ENCODE data around the gene RPS10. TPM values are rescaled to one million over a fixed set of nuclear protein-coding genes. Genes with fewer than 3 reads are reported as not detected.

The RPS10 gene
- 792 TPM for total RNA-seq

DNA sequence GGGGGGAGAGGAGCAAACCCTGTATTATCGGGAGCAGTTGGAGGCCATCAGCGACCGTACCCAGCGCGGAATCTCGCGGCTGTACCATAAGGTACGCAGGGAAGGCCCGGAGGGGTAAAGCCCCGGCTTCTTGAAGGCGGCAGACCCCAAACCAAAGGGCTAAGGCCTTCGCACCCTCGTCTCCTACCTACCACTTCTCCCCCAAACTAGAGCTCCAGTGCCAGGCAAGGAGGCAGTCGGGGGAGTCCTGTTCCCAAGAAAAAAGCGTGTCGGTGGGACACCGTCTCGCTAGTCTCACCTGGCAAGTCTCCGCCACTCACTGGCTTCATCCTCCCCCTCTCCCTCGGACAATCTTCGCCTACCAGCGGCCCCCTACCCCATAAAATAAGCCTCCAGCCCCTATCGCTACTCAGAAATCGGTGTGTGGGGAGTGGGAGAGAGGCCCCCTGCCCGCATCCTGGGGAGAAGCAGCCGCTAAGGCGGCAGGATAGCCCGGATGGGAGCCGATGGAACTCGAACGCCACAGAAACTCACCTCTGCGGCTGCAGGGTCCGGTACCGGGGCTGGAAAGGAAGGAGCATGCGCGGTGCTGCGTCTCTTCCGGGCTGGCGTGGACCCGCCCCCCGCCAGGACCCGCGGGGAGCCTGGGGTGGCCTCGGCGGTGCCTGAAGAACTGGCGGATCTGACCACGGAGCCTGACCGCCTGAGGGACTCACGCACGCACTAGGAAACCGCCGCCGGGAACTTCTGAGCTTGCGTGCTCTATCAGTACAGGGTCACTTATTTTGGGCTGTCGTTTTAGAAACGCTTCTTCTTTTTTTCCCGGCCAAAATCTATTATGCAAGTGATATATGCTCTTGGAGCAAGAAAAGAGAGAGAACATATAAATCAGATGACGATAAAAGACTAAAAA lies at the start of gene RPS10:
RPS10 (minus strand) TSS at position 572 of the 913 bp plus-strand sequence. CDS start 848 bp downstream, outside the sequence.
- FAIRE-seq, result no peak
- peak; percentile 80 to 94 for DNase-seq (ENCODE audit: low spot score in 2 of 2)

DNA sequence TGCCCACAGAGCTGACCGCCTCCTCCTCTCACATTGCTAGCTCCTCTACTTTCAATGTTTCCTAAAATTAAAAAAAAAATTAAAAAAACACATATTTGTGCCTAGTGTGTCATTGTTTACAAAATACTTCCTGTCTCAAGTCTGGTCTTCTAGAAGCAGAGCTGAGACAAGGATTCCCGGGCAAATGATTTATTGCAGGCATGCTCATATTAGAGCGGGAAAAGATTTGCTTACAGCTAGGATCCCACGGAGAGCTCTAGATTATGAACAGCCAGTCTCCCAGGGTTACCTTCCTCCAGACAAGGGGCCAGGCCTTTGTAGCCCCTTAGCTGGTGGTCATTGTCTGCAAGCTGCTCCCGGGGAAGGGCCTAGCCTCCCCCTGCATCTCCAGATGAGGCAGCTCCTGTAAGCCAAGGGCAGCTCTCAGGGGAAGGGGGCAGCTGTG lies 49.4 kb upstream of the RPS10 start:
- FAIRE-seq, result no peak
- no peak for DNase-seq (ENCODE audit: low spot score in 2 of 2)

DNA sequence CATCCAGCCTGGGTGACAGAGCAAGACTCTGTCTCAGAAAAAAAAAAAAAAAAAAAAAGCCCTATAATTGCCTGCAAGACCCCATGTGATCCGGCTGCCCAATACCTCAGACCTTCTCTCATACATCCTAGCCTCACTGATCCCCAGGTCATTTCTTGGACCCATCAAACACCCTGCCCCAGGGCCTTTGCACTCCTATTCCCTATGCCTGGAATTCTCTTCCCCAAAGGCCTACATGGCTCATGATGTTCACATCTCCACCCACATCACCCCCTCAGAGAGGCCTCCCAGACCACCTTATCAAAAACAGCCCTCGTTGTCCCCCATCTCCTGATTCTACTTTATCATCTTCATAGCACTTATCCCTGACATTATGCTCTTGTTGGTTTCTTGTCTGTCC lies 48.9 kb upstream of the RPS10 start:
- DNase-seq (ENCODE audit: low spot score in 2 of 2) (no peak), FAIRE-seq (no peak)

DNA sequence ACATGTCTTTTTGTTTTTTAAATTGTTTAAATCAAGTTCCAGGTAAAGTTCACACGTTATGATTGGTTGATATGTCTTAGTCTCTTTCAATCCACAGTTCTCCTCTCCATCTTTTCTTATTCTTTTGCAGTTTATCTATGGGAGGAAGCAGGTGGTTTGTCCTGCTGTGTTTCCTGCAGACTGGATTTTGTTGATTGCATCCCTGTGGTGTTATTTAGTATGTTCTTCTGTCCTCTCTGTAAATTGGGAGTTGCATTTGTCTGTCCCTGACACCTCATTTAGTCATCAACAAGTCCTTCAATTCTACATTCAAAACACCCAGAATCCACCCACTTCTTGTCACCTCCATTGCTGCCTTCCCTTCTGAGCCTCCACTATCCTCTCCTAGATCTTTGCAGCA lies 48.1 kb upstream of the RPS10 start:
- FAIRE-seq, result no peak
- no peak for DNase-seq (ENCODE audit: low spot score in 2 of 2)

DNA sequence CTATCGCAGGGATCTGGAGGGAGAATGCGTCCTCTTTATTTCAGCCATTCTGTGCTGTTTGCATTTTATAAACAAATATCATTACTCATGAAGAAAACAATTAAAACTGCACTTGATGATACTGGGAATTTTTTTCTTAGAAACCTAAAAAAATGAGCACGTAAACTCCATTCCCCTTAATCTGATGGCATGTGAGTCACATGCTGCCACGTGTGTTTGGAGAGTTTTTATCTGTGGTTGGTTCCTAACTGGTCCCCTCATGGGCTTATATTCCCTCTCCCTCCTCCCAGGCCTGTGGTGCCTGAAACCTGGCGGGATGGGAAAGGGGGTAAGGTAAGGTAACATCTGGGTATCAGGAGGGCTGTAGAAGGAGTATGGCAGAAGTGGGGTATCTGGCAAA lies 46.6 kb upstream of the RPS10 start:
- no peak for DNase-seq (ENCODE audit: low spot score in 2 of 2)
- no peak for FAIRE-seq

DNA sequence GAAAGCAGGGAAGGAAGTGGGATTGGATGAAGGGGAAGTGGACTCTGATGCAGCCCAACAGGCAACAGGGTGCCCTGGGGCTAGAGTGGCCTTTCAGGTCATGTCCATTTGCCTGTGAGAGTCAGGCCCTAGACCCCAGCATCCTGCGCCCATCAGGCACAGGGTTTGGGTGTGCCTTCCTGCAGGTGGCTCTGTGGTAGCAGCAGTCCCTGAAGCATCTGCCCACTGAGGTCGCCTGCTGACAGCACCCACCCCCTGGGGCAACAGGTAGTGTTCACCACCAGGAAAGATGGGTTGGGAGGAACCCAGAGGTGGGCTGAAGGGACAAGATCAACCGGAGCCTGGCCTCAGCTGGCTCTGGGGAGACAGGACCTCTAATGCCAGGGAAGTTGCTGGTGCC lies 43.6 kb upstream of the RPS10 start:
- DNase-seq (ENCODE audit: low spot score in 2 of 2) (no peak), FAIRE-seq (no peak)

DNA sequence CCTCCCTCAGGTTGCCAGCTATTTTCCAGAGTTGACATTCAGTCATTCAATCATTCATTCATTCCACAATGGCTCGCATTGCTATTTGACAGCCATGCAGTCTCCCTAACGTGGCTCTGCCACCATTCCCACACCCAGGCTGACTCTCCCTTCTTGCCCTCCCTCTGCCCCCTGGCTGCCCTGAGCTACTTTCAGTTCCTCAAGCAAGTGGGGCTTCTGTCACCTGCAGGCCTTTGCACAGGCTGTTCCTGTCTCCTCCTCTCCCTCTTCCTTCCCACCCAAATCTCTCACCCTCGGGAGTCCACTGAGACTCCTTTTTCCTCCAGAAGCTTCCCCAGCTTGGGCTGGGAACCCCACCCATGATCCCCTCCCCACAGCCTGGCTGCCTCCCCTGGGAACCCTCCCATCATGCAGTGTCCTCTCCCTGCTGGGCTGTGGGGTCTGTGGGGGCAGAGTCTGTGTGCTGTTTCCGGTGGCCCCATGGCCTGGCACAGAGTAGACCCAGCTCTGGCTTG lies 42.6 kb upstream of the RPS10 start:
- no peak for DNase-seq (ENCODE audit: low spot score in 2 of 2)
- FAIRE-seq, result no peak

DNA sequence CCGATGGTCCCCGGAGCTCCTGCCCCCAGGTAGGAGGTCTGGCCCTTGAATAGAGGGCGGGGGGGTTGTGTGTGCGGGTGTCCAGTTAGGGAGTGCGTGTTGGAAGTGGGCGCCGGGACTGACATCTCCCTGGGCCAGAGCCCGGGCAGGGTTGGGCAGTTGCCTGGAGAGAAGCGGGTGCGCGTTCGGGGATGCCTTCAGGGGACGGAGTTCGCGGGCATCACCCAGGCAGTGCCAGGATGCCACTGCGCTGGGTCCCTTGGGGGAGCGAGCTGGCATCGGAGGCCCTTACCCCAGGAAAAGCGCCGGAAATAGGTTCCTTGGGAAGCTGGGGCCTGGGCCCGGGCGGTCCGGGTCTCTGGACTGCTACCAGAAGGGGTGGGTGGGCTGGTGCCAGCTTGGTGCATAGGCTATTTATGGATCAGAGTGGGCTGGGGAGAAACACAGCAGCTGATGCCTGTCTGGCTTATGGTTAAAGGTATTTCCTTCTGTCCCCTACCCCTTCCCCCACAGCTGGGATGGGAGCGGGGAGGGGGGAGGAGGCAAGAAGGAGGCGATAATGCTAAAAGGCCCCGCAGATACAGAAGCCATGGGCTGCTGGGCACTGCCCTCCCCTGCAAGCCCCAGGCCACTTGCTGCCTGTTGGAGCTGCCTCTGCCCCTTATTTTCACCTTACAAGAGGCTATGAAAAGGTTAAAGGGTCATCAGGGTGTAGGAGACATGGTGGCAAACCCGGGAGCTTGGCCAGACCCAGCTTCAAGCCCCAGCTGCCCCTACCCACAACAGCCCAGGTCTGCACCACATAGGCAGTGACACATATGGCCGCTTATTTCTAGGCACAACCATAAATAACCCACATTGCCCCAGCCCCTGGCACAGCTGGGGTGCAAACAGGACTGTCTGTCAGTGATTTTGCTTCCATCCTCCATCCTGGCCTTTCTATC lies 40.6 kb upstream of the RPS10 start:
- FAIRE-seq, result no peak
- peak in 1 of 2 donors; percentile 35 for DNase-seq (ENCODE audit: low spot score in 2 of 2)

DNA sequence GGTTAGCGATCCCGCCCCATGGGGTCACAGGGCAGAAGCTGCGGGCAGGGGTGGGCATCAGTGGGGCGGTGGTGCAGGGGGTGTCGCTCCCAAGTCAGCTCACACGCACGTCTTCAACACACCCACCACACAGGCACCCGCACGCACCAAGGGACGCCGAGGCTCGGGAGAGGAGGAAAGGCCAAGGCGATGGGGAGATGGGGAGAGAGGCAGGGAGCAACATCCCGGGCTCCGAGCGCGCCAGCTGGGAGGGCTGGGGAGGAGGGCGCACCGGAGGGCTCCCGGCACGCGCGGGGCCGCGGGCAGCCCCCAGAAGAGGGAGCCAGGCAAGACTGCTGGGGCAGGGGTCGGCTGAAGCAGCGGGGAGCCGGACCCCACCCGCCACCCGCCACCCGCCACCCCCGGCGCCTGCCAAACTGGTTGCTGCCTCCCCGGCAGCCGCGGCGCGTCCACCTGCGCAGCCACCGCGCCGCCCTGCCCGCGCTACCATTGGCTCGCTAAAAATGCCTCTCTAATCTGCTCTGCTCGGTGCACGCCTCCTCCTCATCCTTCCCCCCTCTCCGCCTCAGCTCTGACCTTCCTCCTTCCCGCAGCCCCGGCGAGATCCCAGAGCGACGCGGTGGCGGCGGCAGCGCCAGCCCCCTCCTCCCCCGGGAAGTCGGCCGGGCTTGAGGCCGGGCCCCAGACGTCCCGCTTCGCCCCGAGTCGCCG lies 39.8 kb upstream of the RPS10 start, which contains the start of gene PACSIN1:
PACSIN1 (plus strand) TSS at position 546 of the 711 bp plus-strand sequence. CDS start 60,230 bp downstream, outside the sequence.
- FAIRE-seq (no peak), DNase-seq (ENCODE audit: low spot score in 2 of 2) (peak; percentile 59 to 60)

DNA sequence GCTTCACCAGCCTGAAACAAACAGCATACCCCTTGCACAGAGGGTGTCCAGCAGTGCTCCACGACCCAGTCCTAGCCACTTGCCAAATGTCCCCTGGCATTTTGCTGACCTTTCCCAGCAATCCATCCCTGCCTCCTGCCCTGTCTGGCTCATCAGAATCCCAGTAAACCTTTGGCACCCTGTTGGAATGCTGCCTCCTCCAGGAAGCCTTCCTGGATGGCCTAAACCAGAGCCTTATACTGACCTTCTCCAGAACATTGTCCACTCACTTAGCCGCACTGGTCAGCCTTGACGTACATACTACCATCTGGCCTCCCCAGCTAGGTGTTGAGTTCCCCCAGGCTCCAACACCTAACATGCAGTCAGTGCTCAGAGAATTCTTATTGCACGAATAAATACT lies 38.0 kb upstream of the RPS10 start:
- DNase-seq (ENCODE audit: low spot score in 2 of 2), result no peak
- no peak for FAIRE-seq

DNA sequence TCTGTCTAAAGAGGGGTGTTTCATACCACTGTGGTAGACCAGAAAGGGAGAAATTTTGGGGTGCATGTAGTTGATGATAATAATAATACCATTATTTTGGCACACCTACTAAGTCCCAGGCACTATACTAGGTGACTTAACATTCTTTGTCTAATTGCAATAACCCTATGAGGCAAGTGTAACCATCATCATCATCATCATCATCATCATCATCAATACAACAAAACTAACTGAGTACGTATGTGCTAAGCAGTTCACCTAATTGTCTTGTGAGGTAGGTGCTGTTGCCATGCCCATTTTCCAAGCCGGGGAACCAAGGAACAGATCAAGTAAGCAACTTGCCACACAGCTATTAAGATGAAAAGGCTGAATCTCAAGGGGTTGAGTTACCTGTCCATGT lies 37.4 kb upstream of the RPS10 start:
- FAIRE-seq (no peak), DNase-seq (ENCODE audit: low spot score in 2 of 2) (no peak)

DNA sequence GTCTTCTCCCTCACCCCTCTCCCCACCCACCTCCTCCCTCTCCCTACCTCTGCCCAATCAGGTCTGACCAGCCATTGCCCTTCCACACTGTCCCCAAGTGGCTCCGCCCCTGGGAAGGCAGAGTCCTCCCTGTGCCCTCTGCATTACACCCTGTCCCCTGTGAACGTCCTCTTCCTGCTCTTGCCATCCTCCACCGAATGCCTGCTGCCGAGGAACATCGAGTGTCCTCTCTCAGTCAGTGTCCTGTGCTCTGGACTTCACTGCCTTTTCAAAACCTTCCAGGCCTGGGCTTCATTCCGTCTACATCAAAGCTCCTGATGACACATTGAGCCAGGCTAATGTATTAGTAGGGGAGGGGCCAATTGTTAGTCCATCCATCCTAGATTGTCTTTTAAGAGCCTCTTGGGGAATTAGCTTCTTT lies 36.7 kb upstream of the RPS10 start:
- FAIRE-seq, result no peak
- no peak for DNase-seq (ENCODE audit: low spot score in 2 of 2)

DNA sequence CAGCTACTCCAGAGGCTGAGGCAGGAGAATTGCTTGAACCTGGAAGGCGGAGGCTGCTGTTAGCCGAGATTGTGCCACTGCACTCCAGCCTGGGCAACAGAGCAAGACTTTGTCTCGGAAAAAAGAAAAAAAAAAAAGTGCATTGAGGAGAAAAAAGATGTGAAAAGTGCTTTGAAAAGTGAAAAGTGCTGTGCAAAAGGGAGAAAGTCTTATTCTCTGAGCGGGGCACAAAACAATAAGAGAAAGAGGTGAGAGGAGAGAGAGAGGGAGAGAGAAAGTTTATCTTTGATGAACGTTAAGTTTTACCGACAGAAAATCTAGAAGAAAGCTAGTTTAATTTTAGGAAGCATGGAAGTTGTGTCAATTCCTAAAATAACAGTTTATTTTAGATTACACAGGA lies 36.1 kb upstream of the RPS10 start:
- FAIRE-seq (no peak), DNase-seq (ENCODE audit: low spot score in 2 of 2) (no peak)

DNA sequence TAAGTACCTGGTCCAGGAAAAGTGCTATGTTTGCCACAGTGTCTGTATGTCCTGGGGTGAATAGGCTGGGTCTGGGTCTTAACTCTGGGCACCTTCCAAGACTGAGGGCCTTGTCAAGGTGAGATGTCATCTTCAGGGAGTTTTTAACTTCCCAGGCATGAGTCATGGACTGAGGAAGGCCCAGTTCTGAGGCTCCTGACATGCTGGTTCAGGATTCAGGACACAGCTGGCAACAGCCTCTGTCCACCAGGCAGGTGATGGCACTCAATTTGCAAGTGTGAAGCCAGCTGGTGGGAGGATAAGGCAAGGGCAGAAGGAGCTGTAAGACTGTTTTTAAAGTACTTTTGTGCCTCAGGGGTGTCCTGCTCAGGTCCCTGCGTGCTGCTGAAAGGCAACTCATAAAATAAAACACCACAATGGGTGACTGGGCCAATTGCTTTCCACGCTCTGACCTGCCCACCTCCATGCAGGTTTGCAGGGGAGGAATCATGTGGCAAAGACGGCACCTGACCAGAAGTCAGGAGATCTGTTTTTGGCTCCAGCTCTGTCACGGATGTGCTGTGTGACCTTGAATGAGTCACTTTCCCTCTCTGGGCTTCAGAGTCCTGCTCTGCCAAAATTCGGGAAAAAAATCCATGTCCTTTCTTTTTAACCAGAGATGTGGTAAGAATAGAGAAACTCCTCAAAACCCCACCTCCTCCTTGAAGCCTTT lies 35.1 kb upstream of the RPS10 start:
- DNase-seq (ENCODE audit: low spot score in 2 of 2) (no peak), FAIRE-seq (no peak)

DNA sequence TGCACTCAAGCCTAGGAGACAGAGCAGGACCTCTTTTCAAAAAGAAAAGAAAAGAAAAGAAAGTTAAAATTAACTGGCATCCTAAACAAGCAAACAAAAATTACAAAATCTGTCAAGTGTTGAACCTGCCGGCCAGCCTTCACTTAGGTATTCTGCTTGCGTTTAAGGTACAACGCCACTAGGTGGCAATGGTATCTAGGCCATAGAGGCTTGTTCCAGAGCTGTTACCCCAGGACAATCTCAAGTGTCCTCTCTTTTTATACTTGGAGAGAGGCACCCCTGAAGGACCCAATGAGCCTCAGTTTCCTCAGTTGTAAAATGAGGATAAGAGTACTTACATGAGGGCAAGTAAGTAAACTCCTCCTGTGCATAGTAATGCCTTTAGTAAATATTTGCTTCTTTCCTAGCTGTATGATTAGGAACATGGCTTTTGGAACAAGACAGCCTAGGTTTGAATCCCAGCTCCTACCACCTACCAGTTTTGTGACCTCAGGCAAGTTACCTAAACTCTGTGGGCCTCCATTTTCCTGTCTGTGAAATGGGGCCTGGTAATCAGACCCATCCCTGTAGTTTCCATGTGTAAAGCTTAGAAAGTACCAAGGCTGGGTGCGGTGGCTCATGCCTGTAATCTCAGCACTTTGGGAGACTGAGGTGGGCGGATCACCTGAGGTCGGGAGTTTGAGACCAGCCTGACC lies 34.2 kb upstream of the RPS10 start:
- peak in 1 of 2 donors; percentile 49 for DNase-seq (ENCODE audit: low spot score in 2 of 2)
- FAIRE-seq, result no peak

DNA sequence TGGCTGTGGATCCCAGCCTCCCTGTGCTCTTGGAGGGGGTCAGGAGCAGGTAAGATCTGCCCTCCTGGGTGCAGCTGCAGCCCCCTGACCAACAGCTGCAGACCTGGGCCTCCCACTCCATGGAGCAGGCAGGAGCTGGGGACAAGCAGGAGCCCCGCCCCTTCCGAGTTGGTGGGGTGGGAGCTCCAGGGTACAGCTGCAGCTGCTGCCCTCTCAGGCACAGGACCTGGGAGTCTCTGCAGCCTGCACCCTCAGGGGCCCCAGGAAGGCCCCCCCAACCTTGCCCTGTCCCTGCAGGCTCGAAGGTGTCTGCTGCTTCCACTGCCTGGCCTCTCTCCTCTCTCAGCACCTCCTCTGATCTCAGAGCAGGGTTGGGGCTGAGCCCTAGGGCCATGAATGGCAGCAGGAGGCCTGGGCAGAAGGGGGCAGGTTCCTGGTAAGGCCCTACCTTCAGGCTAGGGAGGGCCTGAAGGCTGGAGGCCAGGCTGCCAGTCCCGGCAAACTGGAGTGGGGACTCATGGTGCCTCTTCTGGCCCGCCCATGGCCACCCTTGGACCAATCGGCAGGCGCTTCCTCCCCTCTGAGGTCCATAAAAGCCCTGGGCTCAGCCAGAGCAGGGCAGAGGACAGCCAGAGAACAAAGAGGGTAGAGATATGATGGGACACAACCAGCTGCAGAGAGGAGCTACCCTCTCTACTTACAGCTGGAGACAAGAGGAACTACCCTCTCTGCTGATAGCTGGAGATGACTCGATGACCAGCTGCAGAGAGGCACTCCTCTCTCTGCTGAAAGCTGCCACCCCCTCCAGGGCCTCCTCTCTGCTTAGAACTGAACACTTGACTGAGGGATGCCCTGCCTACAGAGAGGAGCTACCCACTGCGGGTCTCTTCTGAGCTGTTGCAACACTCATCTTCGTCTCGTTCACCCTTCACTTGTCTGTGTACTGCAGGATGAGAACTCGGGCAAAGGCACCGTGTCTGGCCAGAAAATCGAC lies 32.2 kb upstream of the RPS10 start:
- no peak for FAIRE-seq

DNA sequence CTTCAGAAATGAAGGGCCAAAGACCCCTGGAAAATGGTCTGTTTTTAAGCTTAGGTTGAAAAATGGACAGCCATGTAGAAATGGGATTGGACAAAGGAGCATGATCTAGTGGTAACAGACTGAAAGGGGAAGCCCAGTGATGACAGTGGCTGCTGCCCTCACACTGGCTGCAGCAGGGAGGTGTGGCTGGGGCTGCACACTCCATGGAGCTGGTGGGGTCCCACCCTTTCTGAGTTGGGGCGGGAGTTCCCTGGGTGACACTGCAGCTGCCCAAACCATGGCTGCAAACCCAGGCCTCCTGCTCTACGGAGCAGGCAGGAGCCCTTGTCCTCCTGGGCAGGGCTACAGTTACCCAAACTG lies 31.5 kb upstream of the RPS10 start:
- FAIRE-seq (no peak), DNase-seq (ENCODE audit: low spot score in 2 of 2) (no peak)

More for the DNA sequence above, 32.2 kb upstream of the RPS10 start:
- no peak for DNase-seq (ENCODE audit: low spot score in 2 of 2)

DNA sequence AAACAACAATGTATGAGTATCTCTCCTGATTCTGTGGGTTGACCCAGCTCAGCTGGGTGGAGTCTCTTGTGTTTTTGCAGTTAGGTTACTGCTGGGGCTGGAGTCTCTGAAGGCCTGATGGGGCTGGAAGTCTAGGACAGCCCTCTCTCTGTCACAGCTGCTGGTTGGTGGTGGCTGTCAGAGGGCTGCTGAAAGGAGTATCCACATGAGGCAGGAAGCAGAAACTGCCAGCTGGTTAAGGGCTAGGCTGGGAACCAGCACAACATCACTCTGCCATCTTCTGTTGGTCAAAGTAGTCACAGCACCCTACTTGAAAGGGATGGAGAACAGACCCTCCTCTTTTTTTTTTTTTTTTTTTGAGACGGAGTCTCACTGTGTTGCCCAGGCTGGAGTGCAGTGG lies 30.0 kb upstream of the RPS10 start:
- FAIRE-seq, result no peak

More for the DNA sequence above, 30.0 kb upstream of the RPS10 start:
- no peak for DNase-seq (ENCODE audit: low spot score in 2 of 2)

Data from frontal cortex (tissue), 4 donors.